Measurements from ENCODE around the gene LOC101059915.

GRCh38 chrX:71637253-71637618 lies 30.1 kb upstream of the LOC101059915 start:
- TF ChIP-seq CTCF (IDR thresholded peaks at IDR 0.05 in 8 of 11, conservative IDR thresholded peaks at IDR 0.05 in 3 of 11) (no peak), POLR2A (IDR thresholded peaks at IDR 0.05) (no peak), POLR2AphosphoS5 (IDR thresholded peaks at IDR 0.05) (no peak)

Data from spleen (tissue), 7 donors.